Measurements from ENCODE around the gene PCOLCE2. TPM values are rescaled to one million over a fixed set of nuclear protein-coding genes. Genes with fewer than 3 reads are reported as not detected.

The PCOLCE2 gene
- total and polyA plus RNA-seq, 2 experiments from 2014 or later: 5.4 to 6.5 TPM

GRCh38 chr3:142778541-142778940, 110.3 kb downstream of the PCOLCE2 start:
- TF ChIP-seq CTCF (IDR thresholded peaks at IDR 0.05; ENCODE audit: low read depth, low read length): no peak
- Histone ChIP-seq H3K9me3 (ENCODE audit: low read depth) (no peaks in the 10 kb centered on the region), H3K4me3 (no peak overlapping the region), H3K4me1 (ENCODE audit: low read depth) (no peaks in the 10 kb centered on the region), H3K27me3 (no peaks in the 10 kb centered on the region), H3K36me3 (peaks cover 3% of the 10 kb centered on the region), H3K27ac (no peak overlapping the region)
- no peak for DNase-seq (ENCODE audit: low read depth in 1 of 2, low spot score in 1 of 2)

- DNase-seq (ENCODE audit: low read depth in 1 of 2, low spot score in 1 of 2): no peak
- TF ChIP-seq CTCF (IDR thresholded peaks at IDR 0.05; ENCODE audit: low read depth, low read length): no peak
- Histone ChIP-seq H3K36me3 (peaks cover 3% of the 10 kb centered on the region), H3K9me3 (ENCODE audit: low read depth) (no peaks in the 10 kb centered on the region), H3K27ac (no peak overlapping the region), H3K4me1 (ENCODE audit: low read depth) (no peaks in the 10 kb centered on the region), H3K27me3 (no peaks in the 10 kb centered on the region), H3K4me3 (no peak overlapping the region)
Measured at GRCh38 chr3:142777927-142778326, 111.0 kb downstream of the PCOLCE2 start.

GRCh38 chr3:142768338-142768737, 120.5 kb downstream of the PCOLCE2 start:
- no peak overlapping the region for H3K27ac ChIP-seq
- peaks cover 12% of the 10 kb centered on the region for H3K36me3 ChIP-seq
- no peaks in the 10 kb centered on the region for H3K4me1 ChIP-seq (ENCODE audit: low read depth)
- H3K4me3 ChIP-seq: no peak overlapping the region
- H3K27me3 ChIP-seq: no peaks in the 10 kb centered on the region
- TF ChIP-seq CTCF (IDR thresholded peaks at IDR 0.05; ENCODE audit: low read depth, low read length): no peak
- no peak for DNase-seq (ENCODE audit: low read depth in 1 of 2, low spot score in 1 of 2)
- no peaks in the 10 kb centered on the region for H3K9me3 ChIP-seq (ENCODE audit: low read depth)

Other genes with a start within 250 kb of the PCOLCE2 start
- gene TRPC1, start 165.0 kb downstream of the PCOLCE2 start, total RNA-seq: 40.3 and 64.9 TPM in 2 replicates
- gene TRPC1, start 165.0 kb downstream of the PCOLCE2 start, polyA plus RNA-seq: 17.9 and 37.3 TPM in 2 replicates
- gene PAQR9, start 74.6 kb upstream of the PCOLCE2 start, total RNA-seq: 0.18 and 1.0 TPM in 2 replicates
- 0.68 and 1.1 TPM in 2 replicates for gene PAQR9, start 74.6 kb upstream of the PCOLCE2 start, polyA plus RNA-seq
- 30.1 and 89.0 TPM in 2 replicates for gene U2SURP, start 112.5 kb upstream of the PCOLCE2 start, total RNA-seq
- gene U2SURP, start 112.5 kb upstream of the PCOLCE2 start, polyA plus RNA-seq: 66.4 and 91.5 TPM in 2 replicates
- gene CHST2, start 230.7 kb upstream of the PCOLCE2 start, total RNA-seq: 12.0 and 23.2 TPM in 2 replicates
- 8.4 and 12.9 TPM in 2 replicates for gene CHST2, start 230.7 kb upstream of the PCOLCE2 start, polyA plus RNA-seq